ENCODE data around the gene CCDC198. TPM values are rescaled to one million over a fixed set of nuclear protein-coding genes. Genes with fewer than 3 reads are reported as not detected.

CCDC198 gene
- polyA plus RNA-seq, 2 donors: not detected

GRCh38 chr14:57498659-57499058 is 5.0 kb upstream of the CCDC198 start:
- Histone ChIP-seq H3K27ac (ENCODE audit: low read depth in 2 of 2, low read length in 1 of 2) (no peak overlapping the region), H3K36me3 (ENCODE audit: control insufficient read depth in 2 of 2, insufficient read depth in 2 of 2, low read length in 1 of 2) (no peaks in the 10 kb centered on the region), H3K4me3 (ENCODE audit: low read depth in 1 of 2, low read length in 2 of 2) (no peak overlapping the region), H3K4me1 (ENCODE audit: control insufficient read depth in 2 of 2, insufficient read depth in 2 of 2, low read length in 1 of 2) (peaks cover 0 to 4% of the 10 kb centered on the region in 2 donors), H3K27me3 (ENCODE audit: control insufficient read depth in 1 of 2, insufficient read depth in 2 of 2, low read length in 2 of 2) (no peaks in the 10 kb centered on the region), H3K9me3 (ENCODE audit: control insufficient read depth in 2 of 2, insufficient read depth in 1 of 2, low read depth in 1 of 2, low read length in 1 of 2) (no peaks in the 10 kb centered on the region)

GRCh38 chr14:57498035-57498434 is 4.4 kb upstream of the CCDC198 start:
- H3K27me3 ChIP-seq (ENCODE audit: control insufficient read depth in 1 of 2, insufficient read depth in 2 of 2, low read length in 2 of 2): no peaks in the 10 kb centered on the region
- H3K9me3 ChIP-seq (ENCODE audit: control insufficient read depth in 2 of 2, insufficient read depth in 1 of 2, low read depth in 1 of 2, low read length in 1 of 2): no peaks in the 10 kb centered on the region
- H3K36me3 ChIP-seq (ENCODE audit: control insufficient read depth in 2 of 2, insufficient read depth in 2 of 2, low read length in 1 of 2): no peaks in the 10 kb centered on the region
- H3K27ac ChIP-seq (ENCODE audit: low read depth in 2 of 2, low read length in 1 of 2): no peak overlapping the region
- no peak overlapping the region for H3K4me3 ChIP-seq (ENCODE audit: low read depth in 1 of 2, low read length in 2 of 2)
- peaks cover 0 to 4% of the 10 kb centered on the region in 2 donors for H3K4me1 ChIP-seq (ENCODE audit: control insufficient read depth in 2 of 2, insufficient read depth in 2 of 2, low read length in 1 of 2)
- 85 to 95% methylated on average over 4 of the region's 4 CpGs for WGBS, 2 donors

- no peaks in the 10 kb centered on the region for H3K27me3 ChIP-seq (ENCODE audit: control insufficient read depth in 1 of 2, insufficient read depth in 2 of 2, low read length in 2 of 2)
- no peaks in the 10 kb centered on the region for H3K4me1 ChIP-seq (ENCODE audit: control insufficient read depth in 2 of 2, insufficient read depth in 2 of 2, low read length in 1 of 2)
- H3K4me3 ChIP-seq (ENCODE audit: low read depth in 1 of 2, low read length in 2 of 2): no peak overlapping the region
- no peak overlapping the region for H3K27ac ChIP-seq (ENCODE audit: low read depth in 2 of 2, low read length in 1 of 2)
- no peaks in the 10 kb centered on the region for H3K9me3 ChIP-seq (ENCODE audit: control insufficient read depth in 2 of 2, insufficient read depth in 1 of 2, low read depth in 1 of 2, low read length in 1 of 2)
- no peaks in the 10 kb centered on the region for H3K36me3 ChIP-seq (ENCODE audit: control insufficient read depth in 2 of 2, insufficient read depth in 2 of 2, low read length in 1 of 2)
- 73 to 76% methylated on average over 2 of the region's 2 CpGs for WGBS, 2 donors
These were observed 1.8 kb upstream of the CCDC198 start for GRCh38 chr14:57495416-57495815.

- Histone ChIP-seq H3K27ac (ENCODE audit: low read depth in 2 of 2, low read length in 1 of 2) (no peak overlapping the region), H3K4me1 (ENCODE audit: control insufficient read depth in 2 of 2, insufficient read depth in 2 of 2, low read length in 1 of 2) (peaks cover 0 to under 1% of the 10 kb centered on the region in 2 donors), H3K4me3 (ENCODE audit: low read depth in 1 of 2, low read length in 2 of 2) (no peak overlapping the region), H3K9me3 (ENCODE audit: control insufficient read depth in 2 of 2, insufficient read depth in 1 of 2, low read depth in 1 of 2, low read length in 1 of 2) (no peaks in the 10 kb centered on the region), H3K27me3 (ENCODE audit: control insufficient read depth in 1 of 2, insufficient read depth in 2 of 2, low read length in 2 of 2) (no peaks in the 10 kb centered on the region), H3K36me3 (ENCODE audit: control insufficient read depth in 2 of 2, insufficient read depth in 2 of 2, low read length in 1 of 2) (no peaks in the 10 kb centered on the region)
- 29% methylated on average over 2 of the region's 2 CpGs for WGBS, 2 donors
These were observed 798 bp downstream of the CCDC198 start for GRCh38 chr14:57492859-57493258.

- no peaks in the 10 kb centered on the region for H3K36me3 ChIP-seq (ENCODE audit: control insufficient read depth in 2 of 2, insufficient read depth in 2 of 2, low read length in 1 of 2)
- H3K4me3 ChIP-seq (ENCODE audit: low read depth in 1 of 2, low read length in 2 of 2): no peak overlapping the region
- no peak overlapping the region for H3K27ac ChIP-seq (ENCODE audit: low read depth in 2 of 2, low read length in 1 of 2)
- H3K9me3 ChIP-seq (ENCODE audit: control insufficient read depth in 2 of 2, insufficient read depth in 1 of 2, low read depth in 1 of 2, low read length in 1 of 2): no peaks in the 10 kb centered on the region
- H3K4me1 ChIP-seq (ENCODE audit: control insufficient read depth in 2 of 2, insufficient read depth in 2 of 2, low read length in 1 of 2): peaks cover 0 to 3% of the 10 kb centered on the region in 2 donors
- 92 to 100% methylated on average over 1 of the region's 1 CpG for WGBS, 2 donors
- H3K27me3 ChIP-seq (ENCODE audit: control insufficient read depth in 1 of 2, insufficient read depth in 2 of 2, low read length in 2 of 2): no peaks in the 10 kb centered on the region
These were observed 2.0 kb downstream of the CCDC198 start for GRCh38 chr14:57491640-57492039.

- Histone ChIP-seq H3K9me3 (ENCODE audit: control insufficient read depth in 2 of 2, insufficient read depth in 1 of 2, low read depth in 1 of 2, low read length in 1 of 2) (no peaks in the 10 kb centered on the region), H3K36me3 (ENCODE audit: control insufficient read depth in 2 of 2, insufficient read depth in 2 of 2, low read length in 1 of 2) (no peaks in the 10 kb centered on the region), H3K4me3 (ENCODE audit: low read depth in 1 of 2, low read length in 2 of 2) (no peak overlapping the region), H3K27me3 (ENCODE audit: control insufficient read depth in 1 of 2, insufficient read depth in 2 of 2, low read length in 2 of 2) (no peaks in the 10 kb centered on the region), H3K4me1 (ENCODE audit: control insufficient read depth in 2 of 2, insufficient read depth in 2 of 2, low read length in 1 of 2) (peaks cover 0 to 3% of the 10 kb centered on the region in 2 donors), H3K27ac (ENCODE audit: low read depth in 2 of 2, low read length in 1 of 2) (no peak overlapping the region)
- 66 to 81% methylated on average over 1 of the region's 1 CpG for WGBS, 2 donors
These were observed 5.9 kb downstream of the CCDC198 start for GRCh38 chr14:57487771-57488170.

GRCh38 chr14:57486767-57487379 is 6.8 kb downstream of the CCDC198 start:
- H3K27me3 ChIP-seq (ENCODE audit: control insufficient read depth in 1 of 2, insufficient read depth in 2 of 2, low read length in 2 of 2): no peaks in the 10 kb centered on the region
- H3K4me1 ChIP-seq (ENCODE audit: control insufficient read depth in 2 of 2, insufficient read depth in 2 of 2, low read length in 1 of 2): peaks cover 0 to 3% of the 10 kb centered on the region in 2 donors
- no peak overlapping the region for H3K27ac ChIP-seq (ENCODE audit: low read depth in 2 of 2, low read length in 1 of 2)
- no peak overlapping the region for H3K4me3 ChIP-seq (ENCODE audit: low read depth in 1 of 2, low read length in 2 of 2)
- no peaks in the 10 kb centered on the region for H3K9me3 ChIP-seq (ENCODE audit: control insufficient read depth in 2 of 2, insufficient read depth in 1 of 2, low read depth in 1 of 2, low read length in 1 of 2)
- no peaks in the 10 kb centered on the region for H3K36me3 ChIP-seq (ENCODE audit: control insufficient read depth in 2 of 2, insufficient read depth in 2 of 2, low read length in 1 of 2)
- WGBS, 2 donors: 33 to 35% methylated on average over 3 of the region's 3 CpGs

- Histone ChIP-seq H3K27ac (ENCODE audit: low read depth in 2 of 2, low read length in 1 of 2) (no peak overlapping the region), H3K4me3 (ENCODE audit: low read depth in 1 of 2, low read length in 2 of 2) (no peak overlapping the region), H3K9me3 (ENCODE audit: control insufficient read depth in 2 of 2, insufficient read depth in 1 of 2, low read depth in 1 of 2, low read length in 1 of 2) (no peaks in the 10 kb centered on the region), H3K4me1 (ENCODE audit: control insufficient read depth in 2 of 2, insufficient read depth in 2 of 2, low read length in 1 of 2) (peaks cover 0 to 3% of the 10 kb centered on the region in 2 donors), H3K27me3 (ENCODE audit: control insufficient read depth in 1 of 2, insufficient read depth in 2 of 2, low read length in 2 of 2) (no peaks in the 10 kb centered on the region), H3K36me3 (ENCODE audit: control insufficient read depth in 2 of 2, insufficient read depth in 2 of 2, low read length in 1 of 2) (no peaks in the 10 kb centered on the region)
These were observed 8.0 kb downstream of the CCDC198 start for GRCh38 chr14:57485635-57486034.

GRCh38 chr14:57482120-57482519 is 11.5 kb downstream of the CCDC198 start:
- no peak overlapping the region for H3K4me3 ChIP-seq (ENCODE audit: low read depth in 1 of 2, low read length in 2 of 2)
- no peak overlapping the region for H3K27ac ChIP-seq (ENCODE audit: low read depth in 2 of 2, low read length in 1 of 2)
- H3K9me3 ChIP-seq (ENCODE audit: control insufficient read depth in 2 of 2, insufficient read depth in 1 of 2, low read depth in 1 of 2, low read length in 1 of 2): no peaks in the 10 kb centered on the region
- no peaks in the 10 kb centered on the region for H3K36me3 ChIP-seq (ENCODE audit: control insufficient read depth in 2 of 2, insufficient read depth in 2 of 2, low read length in 1 of 2)
- H3K4me1 ChIP-seq (ENCODE audit: control insufficient read depth in 2 of 2, insufficient read depth in 2 of 2, low read length in 1 of 2): no peaks in the 10 kb centered on the region
- 39 to 45% methylated on average over 3 of the region's 3 CpGs for WGBS, 2 donors
- no peaks in the 10 kb centered on the region for H3K27me3 ChIP-seq (ENCODE audit: control insufficient read depth in 1 of 2, insufficient read depth in 2 of 2, low read length in 2 of 2)

GRCh38 chr14:57480051-57480450 is 13.6 kb downstream of the CCDC198 start:
- Histone ChIP-seq H3K4me3 (ENCODE audit: low read depth in 1 of 2, low read length in 2 of 2) (no peak overlapping the region), H3K36me3 (ENCODE audit: control insufficient read depth in 2 of 2, insufficient read depth in 2 of 2, low read length in 1 of 2) (no peaks in the 10 kb centered on the region), H3K27ac (ENCODE audit: low read depth in 2 of 2, low read length in 1 of 2) (no peak overlapping the region), H3K9me3 (ENCODE audit: control insufficient read depth in 2 of 2, insufficient read depth in 1 of 2, low read depth in 1 of 2, low read length in 1 of 2) (no peaks in the 10 kb centered on the region), H3K4me1 (ENCODE audit: control insufficient read depth in 2 of 2, insufficient read depth in 2 of 2, low read length in 1 of 2) (no peaks in the 10 kb centered on the region), H3K27me3 (ENCODE audit: control insufficient read depth in 1 of 2, insufficient read depth in 2 of 2, low read length in 2 of 2) (no peaks in the 10 kb centered on the region)
- WGBS, 2 donors: 78 to 96% methylated on average over 1 of the region's 1 CpG

Data from esophagus (tissue), 2 donors.